ENCODE measurements around the gene NPDC1.
A peak's percentile ranks its signal among the peaks of the same experiment; 100 is the strongest.
"Not testable (repeated sequence)": the region's sequence is repeated elsewhere in the genome, so short reads cannot be mapped to it uniquely, and the experiment has no call there.

NPDC1 gene

GRCh38 chr9:137068539-137069507 lies 22.8 kb upstream of the NPDC1 start:
- H3K27ac Mint-ChIP-seq: no peak overlapping the region
- peak overlapping the region; percentile 75 for H3K4me3 Mint-ChIP-seq
- peaks cover 22% of the 10 kb centered on the region for H3K4me1 Mint-ChIP-seq (ENCODE audit: low read depth)
- no peaks in the 10 kb centered on the region for H3K9me3 Mint-ChIP-seq
- H3K36me3 Mint-ChIP-seq (ENCODE audit: low read depth): peaks cover 4% of the 10 kb centered on the region
- H3K27me3 Mint-ChIP-seq (ENCODE audit: low read depth): no peaks in the 10 kb centered on the region
- DNase-seq (ENCODE audit: low spot score): no peak

GRCh38 chr9:137067860-137068538 lies 22.0 kb upstream of the NPDC1 start:
- H3K27me3 Mint-ChIP-seq (ENCODE audit: low read depth): no peaks in the 10 kb centered on the region
- H3K9me3 Mint-ChIP-seq: no peaks in the 10 kb centered on the region
- peaks cover 4% of the 10 kb centered on the region for H3K36me3 Mint-ChIP-seq (ENCODE audit: low read depth)
- H3K4me1 Mint-ChIP-seq (ENCODE audit: low read depth): peaks cover 22% of the 10 kb centered on the region
- DNase-seq (ENCODE audit: low spot score): peak; percentile 82
- H3K4me3 Mint-ChIP-seq: peak overlapping the region; percentile 63
- H3K27ac Mint-ChIP-seq: peak overlapping the region; percentile 56

- H3K4me3 Mint-ChIP-seq: no peak overlapping the region
Measured at GRCh38 chr9:137066096-137066861, 20.3 kb upstream of the NPDC1 start.

GRCh38 chr9:137065336-137065967 lies 19.5 kb upstream of the NPDC1 start:
- H3K36me3 Mint-ChIP-seq (ENCODE audit: low read depth): peaks cover 4% of the 10 kb centered on the region
- peaks cover 3% of the 10 kb centered on the region for H3K27me3 Mint-ChIP-seq (ENCODE audit: low read depth)
- peaks cover 9% of the 10 kb centered on the region for H3K4me1 Mint-ChIP-seq (ENCODE audit: low read depth)
- DNase-seq (ENCODE audit: low spot score): no peak
- no peak overlapping the region for H3K4me3 Mint-ChIP-seq
- no peak overlapping the region for H3K27ac Mint-ChIP-seq
- H3K9me3 Mint-ChIP-seq: no peaks in the 10 kb centered on the region

More at GRCh38 chr9:137066096-137066861, 20.3 kb upstream of the NPDC1 start:
- peaks cover 4% of the 10 kb centered on the region for H3K36me3 Mint-ChIP-seq (ENCODE audit: low read depth)
- H3K4me1 Mint-ChIP-seq (ENCODE audit: low read depth): peaks cover 16% of the 10 kb centered on the region
- no peaks in the 10 kb centered on the region for H3K27me3 Mint-ChIP-seq (ENCODE audit: low read depth)
- no peaks in the 10 kb centered on the region for H3K9me3 Mint-ChIP-seq
- H3K27ac Mint-ChIP-seq: no peak overlapping the region
- no peak for DNase-seq (ENCODE audit: low spot score)

- Mint-ChIP-seq H3K4me1 (ENCODE audit: low read depth) (peaks cover 9% of the 10 kb centered on the region), H3K27me3 (ENCODE audit: low read depth) (peaks cover 3% of the 10 kb centered on the region), H3K4me3 (no peak overlapping the region), H3K9me3 (no peaks in the 10 kb centered on the region), H3K27ac (no peak overlapping the region), H3K36me3 (ENCODE audit: low read depth) (peaks cover 4% of the 10 kb centered on the region)
- no peak for DNase-seq (ENCODE audit: low spot score)
Measured at GRCh38 chr9:137064880-137065164, 18.8 kb upstream of the NPDC1 start.

GRCh38 chr9:137064027-137064879 lies 18.3 kb upstream of the NPDC1 start:
- Mint-ChIP-seq H3K4me3 (no peak overlapping the region), H3K27ac (no peak overlapping the region), H3K36me3 (ENCODE audit: low read depth) (peaks cover 4% of the 10 kb centered on the region), H3K27me3 (ENCODE audit: low read depth) (peaks cover 3% of the 10 kb centered on the region), H3K4me1 (ENCODE audit: low read depth) (peaks cover 9% of the 10 kb centered on the region), H3K9me3 (no peaks in the 10 kb centered on the region)
- DNase-seq (ENCODE audit: low spot score): peak; percentile 45

- Mint-ChIP-seq H3K4me3 (no peak overlapping the region), H3K27me3 (ENCODE audit: low read depth) (peaks cover 3% of the 10 kb centered on the region), H3K36me3 (ENCODE audit: low read depth) (peaks cover 4% of the 10 kb centered on the region), H3K27ac (no peak overlapping the region), H3K9me3 (no peaks in the 10 kb centered on the region), H3K4me1 (ENCODE audit: low read depth) (peaks cover 7% of the 10 kb centered on the region)
- no peak for DNase-seq (ENCODE audit: low spot score)
Measured at GRCh38 chr9:137063311-137064026, 17.5 kb upstream of the NPDC1 start.

- not testable (repeated sequence) for H3K4me1 Mint-ChIP-seq (ENCODE audit: low read depth); H3K36me3 Mint-ChIP-seq (ENCODE audit: low read depth)
Measured at GRCh38 chr9:137062798-137063197, 16.8 kb upstream of the NPDC1 start.

GRCh38 chr9:137062384-137062783 lies 16.4 kb upstream of the NPDC1 start:
- no peak for DNase-seq (ENCODE audit: low spot score)
- peaks cover 3% of the 10 kb centered on the region for H3K27me3 Mint-ChIP-seq (ENCODE audit: low read depth)
- no peak overlapping the region for H3K4me3 Mint-ChIP-seq
- peaks cover 4% of the 10 kb centered on the region for H3K36me3 Mint-ChIP-seq (ENCODE audit: low read depth)
- H3K4me1 Mint-ChIP-seq (ENCODE audit: low read depth): no peaks in the 10 kb centered on the region
- no peaks in the 10 kb centered on the region for H3K9me3 Mint-ChIP-seq
- H3K27ac Mint-ChIP-seq: no peak overlapping the region

More at GRCh38 chr9:137062798-137063197, 16.8 kb upstream of the NPDC1 start:
- not testable (repeated sequence) for DNase-seq (ENCODE audit: low spot score); H3K27me3 Mint-ChIP-seq (ENCODE audit: low read depth); H3K27ac Mint-ChIP-seq; H3K4me3 Mint-ChIP-seq; H3K9me3 Mint-ChIP-seq

GRCh38 chr9:137058521-137059234 lies 12.7 kb upstream of the NPDC1 start:
- Mint-ChIP-seq H3K9me3 (no peaks in the 10 kb centered on the region), H3K27ac (no peak overlapping the region), H3K4me3 (no peak overlapping the region), H3K4me1 (ENCODE audit: low read depth) (no peaks in the 10 kb centered on the region), H3K36me3 (ENCODE audit: low read depth) (no peaks in the 10 kb centered on the region), H3K27me3 (ENCODE audit: low read depth) (peaks cover 3% of the 10 kb centered on the region)
- DNase-seq (ENCODE audit: low spot score): no peak

- Mint-ChIP-seq H3K27ac (no peak overlapping the region), H3K9me3 (no peaks in the 10 kb centered on the region), H3K4me1 (ENCODE audit: low read depth) (no peaks in the 10 kb centered on the region), H3K27me3 (ENCODE audit: low read depth) (peaks cover 7% of the 10 kb centered on the region), H3K36me3 (ENCODE audit: low read depth) (no peaks in the 10 kb centered on the region), H3K4me3 (no peak overlapping the region)
- DNase-seq (ENCODE audit: low spot score): no peak
Measured at GRCh38 chr9:137057545-137057944, 11.6 kb upstream of the NPDC1 start.

Data from T-helper 2 cell treated with Interferon-gamma antibody and Interleukin-4, amounts not matched to agents 5 μg/mL and 100 μg/mL, for 36 hours (primary cell).